ENCODE data around the gene NOLC1.

NOLC1 gene

DNA sequence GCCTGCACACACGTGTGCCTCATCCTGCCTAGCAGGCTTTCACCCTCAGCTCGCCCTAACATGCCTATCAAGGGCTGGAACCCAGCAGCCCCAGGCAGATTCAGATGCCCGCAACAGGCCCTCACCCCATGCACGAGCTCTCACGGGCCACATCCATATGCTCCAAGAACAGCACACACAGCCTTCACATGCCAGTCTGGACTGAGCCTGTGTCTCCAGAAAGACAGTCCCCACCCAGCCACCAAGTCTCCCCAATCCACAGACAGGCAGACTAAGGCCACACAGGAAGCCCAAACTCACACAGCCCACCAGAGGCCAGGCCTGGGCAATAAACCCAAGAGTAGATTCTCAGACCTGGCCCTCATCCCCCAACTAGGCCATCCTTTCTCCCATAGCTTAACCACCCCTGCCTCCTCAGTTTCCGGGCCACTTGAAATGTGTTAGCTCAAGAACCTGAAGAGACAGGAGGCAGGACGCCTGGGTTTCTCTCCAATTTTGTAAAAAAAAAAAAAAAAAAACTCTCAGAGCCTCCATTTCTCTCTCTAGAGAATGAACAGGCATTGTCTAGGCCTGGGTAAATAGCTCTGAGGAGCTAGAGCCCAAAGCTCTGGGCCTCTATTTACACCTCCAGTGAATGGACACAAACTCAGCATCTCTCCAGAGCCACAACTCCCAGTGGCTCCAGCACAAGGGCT lies 38.8 kb upstream of the NOLC1 start:
- no peak for DNase-seq (ENCODE audit: low read depth)
- peak overlapping the region; percentile 82 for H3K4me3 ChIP-seq (ENCODE audit: low read length)
- TF ChIP-seq, protein P1, sequence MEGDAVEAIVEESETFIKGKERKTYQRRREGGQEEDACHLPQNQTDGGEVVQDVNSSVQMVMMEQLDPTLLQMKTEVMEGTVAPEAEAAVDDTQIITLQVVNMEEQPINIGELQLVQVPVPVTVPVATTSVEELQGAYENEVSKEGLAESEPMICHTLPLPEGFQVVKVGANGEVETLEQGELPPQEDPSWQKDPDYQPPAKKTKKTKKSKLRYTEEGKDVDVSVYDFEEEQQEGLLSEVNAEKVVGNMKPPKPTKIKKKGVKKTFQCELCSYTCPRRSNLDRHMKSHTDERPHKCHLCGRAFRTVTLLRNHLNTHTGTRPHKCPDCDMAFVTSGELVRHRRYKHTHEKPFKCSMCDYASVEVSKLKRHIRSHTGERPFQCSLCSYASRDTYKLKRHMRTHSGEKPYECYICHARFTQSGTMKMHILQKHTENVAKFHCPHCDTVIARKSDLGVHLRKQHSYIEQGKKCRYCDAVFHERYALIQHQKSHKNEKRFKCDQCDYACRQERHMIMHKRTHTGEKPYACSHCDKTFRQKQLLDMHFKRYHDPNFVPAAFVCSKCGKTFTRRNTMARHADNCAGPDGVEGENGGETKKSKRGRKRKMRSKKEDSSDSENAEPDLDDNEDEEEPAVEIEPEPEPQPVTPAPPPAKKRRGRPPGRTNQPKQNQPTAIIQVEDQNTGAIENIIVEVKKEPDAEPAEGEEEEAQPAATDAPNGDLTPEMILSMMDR (conservative IDR thresholded peaks at IDR 0.05; ENCODE audit: low read depth, low read length): no peak

DNA sequence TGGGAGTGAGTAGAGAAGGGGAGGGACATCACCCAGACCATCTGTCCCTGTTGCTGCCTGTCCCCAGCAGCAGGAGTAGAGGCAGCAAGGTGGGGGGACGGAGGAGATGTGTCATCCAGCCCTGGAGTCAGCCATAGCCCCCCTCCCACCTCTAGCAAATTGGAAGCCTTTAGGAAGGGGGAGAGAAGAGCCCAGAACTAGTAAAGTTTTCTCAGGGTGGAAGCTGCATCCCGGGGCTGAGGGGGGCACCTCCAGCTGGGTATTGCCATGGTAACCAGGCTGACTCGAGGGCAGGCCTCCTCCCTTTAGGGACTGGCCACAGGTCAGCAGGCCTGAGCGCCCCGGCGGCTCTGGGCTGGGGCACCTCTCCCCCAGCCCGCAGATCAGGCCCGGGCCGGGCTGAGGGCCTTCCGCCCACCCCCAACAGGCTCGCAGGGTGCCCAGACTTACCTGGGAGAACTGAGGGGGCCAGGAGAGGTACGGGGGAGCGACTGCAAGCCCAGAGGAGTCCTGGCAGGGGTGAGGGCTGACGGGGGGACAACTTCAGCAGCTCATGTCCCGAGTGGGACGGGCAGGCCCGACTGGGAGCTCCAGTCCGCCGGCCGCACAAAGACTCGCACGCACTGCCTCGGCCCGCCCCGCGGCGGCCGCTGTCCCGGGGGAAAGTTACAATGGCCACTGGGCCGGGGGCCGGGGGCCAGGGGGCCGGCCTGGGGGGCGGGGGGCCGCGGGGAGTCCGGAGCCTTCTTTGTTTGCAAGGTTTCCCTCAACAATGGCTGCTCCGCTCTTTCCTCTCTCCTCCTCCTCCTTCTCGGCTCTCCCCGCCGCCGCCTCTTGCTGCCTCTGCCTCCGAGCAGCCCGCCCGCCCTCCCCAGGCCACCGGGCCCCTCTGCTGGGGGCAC lies 38.0 kb upstream of the NOLC1 start:
- peak overlapping the region; percentile 82 for H3K4me3 ChIP-seq (ENCODE audit: low read length)
- TF ChIP-seq, protein P1 (conservative IDR thresholded peaks at IDR 0.05; ENCODE audit: low read depth, low read length): no peak
- DNase-seq (ENCODE audit: low read depth): no peak

DNA sequence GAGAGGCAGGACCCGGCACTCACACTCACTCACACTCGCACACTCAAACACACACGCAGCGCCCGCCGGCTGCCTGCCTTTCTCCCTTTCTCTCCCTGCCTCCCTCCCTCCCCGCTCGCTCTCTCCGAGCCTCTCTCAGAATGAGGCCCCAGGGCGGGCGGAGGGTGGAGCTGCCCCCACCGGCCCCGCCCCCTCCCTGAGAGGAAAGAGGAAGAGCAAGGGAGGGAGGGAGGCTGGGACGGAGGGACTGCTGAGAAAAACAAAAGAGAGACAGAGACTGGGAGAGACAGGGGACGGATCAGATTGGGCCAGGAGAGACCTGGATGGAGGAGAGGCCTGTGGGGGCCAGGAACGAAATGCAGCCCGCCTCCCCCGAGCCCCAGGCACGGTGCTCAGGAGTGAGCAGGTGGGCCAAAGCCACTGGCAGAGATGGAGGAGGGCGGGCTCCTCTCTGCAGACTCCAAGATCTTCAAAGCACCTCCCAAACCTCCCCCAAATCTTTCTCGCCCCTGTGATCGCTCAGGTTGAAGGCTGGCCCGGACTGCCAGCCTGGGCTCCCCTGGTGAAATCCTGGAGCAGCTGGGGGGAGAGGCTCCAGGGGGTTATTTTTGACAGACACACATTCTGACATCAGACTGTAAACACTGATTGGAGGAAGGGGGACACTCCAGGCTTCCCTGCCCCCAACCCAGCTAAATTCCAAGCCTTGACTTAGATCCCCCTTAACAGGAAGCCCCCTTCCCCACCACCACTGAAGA lies 37.1 kb upstream of the NOLC1 start:
- H3K4me3 ChIP-seq (ENCODE audit: low read length): peak overlapping the region; percentile 82
- TF ChIP-seq, protein P1 (conservative IDR thresholded peaks at IDR 0.05; ENCODE audit: low read depth, low read length): no peak
- no peak for DNase-seq (ENCODE audit: low read depth)

DNA sequence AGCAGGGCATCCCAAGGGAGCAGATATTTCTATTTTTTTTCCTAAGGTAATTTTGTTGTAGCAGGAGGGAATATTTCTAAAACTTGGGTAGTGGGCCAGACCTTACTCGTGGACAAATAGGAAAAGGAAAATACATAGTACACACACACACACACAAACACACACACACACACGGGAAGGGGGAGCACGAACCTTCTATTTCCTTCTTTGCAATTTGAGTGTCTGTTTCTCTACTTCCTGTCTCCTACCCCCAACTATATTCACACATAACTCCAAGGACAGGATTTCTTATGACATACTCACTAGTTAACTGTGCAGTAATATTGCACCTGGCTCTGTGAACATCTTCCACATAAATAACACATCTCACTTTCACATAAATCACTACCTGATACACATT lies 36.4 kb upstream of the NOLC1 start:
- no peak for DNase-seq (ENCODE audit: low read depth)
- TF ChIP-seq, protein P1 (conservative IDR thresholded peaks at IDR 0.05; ENCODE audit: low read depth, low read length): no peak
- peak overlapping the region; percentile 13 for H3K4me3 ChIP-seq (ENCODE audit: low read length)

DNA sequence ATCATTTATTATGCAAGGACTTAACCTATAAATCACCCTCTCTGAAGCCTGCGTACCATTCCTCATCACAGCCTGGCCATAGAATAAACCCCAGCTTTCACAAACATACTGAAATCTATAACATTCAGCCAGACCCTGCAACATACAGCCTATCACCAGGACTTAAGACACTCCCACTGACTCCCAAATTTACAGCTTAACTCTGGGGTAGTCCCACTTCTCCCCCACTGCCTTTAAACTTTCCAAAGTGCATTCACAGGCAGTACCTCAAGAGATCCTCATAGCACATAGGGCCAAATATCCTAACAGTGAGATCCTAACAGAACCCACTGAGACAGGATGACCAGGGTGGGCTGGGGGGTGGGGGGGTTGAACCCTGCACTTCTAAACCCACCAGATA lies 35.5 kb upstream of the NOLC1 start:
- TF ChIP-seq, protein P1 (conservative IDR thresholded peaks at IDR 0.05; ENCODE audit: low read depth, low read length): no peak
- peak overlapping the region; percentile 84 for H3K4me3 ChIP-seq (ENCODE audit: low read length)
- DNase-seq (ENCODE audit: low read depth): no peak

DNA sequence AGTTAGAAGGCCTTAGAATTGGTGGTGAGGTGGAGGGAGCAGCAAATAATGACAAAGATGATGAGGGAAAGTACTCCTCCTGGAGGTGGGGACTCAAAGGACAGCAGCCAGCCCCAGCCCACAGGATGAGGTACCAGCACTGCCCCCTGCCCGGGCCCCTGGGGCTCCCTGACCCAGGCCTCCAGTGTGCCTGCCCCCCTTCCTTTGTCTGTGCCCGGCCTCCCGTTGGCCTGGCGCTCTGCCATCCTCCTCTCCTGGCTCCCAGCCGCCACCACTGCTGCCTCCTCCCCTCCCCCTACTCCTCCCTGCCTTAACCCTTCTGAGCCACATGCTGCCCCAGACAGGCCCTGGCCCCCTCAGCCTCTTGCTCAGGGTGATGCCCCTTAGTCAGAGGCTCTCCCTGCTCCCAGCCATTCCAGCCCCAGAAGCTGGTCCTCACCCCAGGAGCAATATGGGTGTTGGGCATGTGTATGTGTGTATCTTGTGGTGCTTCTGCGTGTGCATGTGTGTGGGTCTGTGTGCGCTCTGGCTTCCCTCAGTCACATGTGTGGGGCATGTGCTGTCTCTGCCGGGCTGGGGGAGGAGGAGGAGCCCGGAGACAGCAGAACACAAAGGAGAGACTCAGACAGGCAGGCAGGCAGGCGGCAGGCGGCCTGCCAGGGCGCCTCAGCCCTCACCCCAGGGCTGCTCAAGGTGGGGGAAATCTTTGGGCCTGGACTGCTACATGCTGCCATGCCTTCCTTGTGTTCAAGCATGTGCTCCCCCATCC lies 34.6 kb upstream of the NOLC1 start:
- TF ChIP-seq, protein P1 (conservative IDR thresholded peaks at IDR 0.05; ENCODE audit: low read depth, low read length): peak; percentile 17
- H3K4me3 ChIP-seq (ENCODE audit: low read length): peak overlapping the region; percentile 84
- DNase-seq (ENCODE audit: low read depth): no peak
